ENCODE results near the gene DNAH10. TPM values are rescaled to one million over a fixed set of nuclear protein-coding genes. Genes with fewer than 3 reads are reported as not detected.

The DNAH10 gene
- total RNA-seq, 1 experiment from 2014 or later, result 0.14 TPM

DNA sequence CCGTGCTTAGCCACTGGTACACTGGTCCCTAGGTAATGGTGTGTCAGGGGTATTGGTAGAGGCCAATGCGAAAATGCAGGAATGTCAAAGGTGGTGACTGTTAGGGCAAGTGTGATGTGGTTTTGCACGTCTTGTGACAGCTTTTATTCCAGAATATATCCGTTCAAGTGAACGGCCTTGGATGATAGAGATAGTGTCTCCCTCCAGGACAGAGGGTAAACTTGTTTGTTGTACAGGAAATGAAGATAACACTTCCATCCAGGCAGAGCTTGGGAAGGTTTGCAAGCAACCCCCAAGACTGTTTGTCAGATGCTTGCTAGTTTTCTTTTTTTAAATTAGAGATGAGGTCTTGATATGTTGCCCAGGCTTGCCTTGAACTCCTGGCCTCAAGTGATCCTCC lies 84.2 kb downstream of the DNAH10 start:
- H3K27me3 Mint-ChIP-seq (ENCODE audit: unreplicated experiment), result peaks cover 58% of the 10 kb centered on the region
- no peaks in the 10 kb centered on the region for H3K9me3 Mint-ChIP-seq (ENCODE audit: low read depth, unreplicated experiment)
- intact Hi-C loops (cut with micrococcal nuclease; ENCODE audit: unreplicated experiment), result no loop called here
- H3K36me3 Mint-ChIP-seq (ENCODE audit: insufficient read depth, unreplicated experiment), result no peaks in the 10 kb centered on the region
- H3K4me1 Mint-ChIP-seq (ENCODE audit: low read depth, unreplicated experiment), result no peaks in the 10 kb centered on the region
- no TSS peak for BruUV-seq (replicated peaks)
- DNase-seq, result no peak
- TF ChIP-seq, protein P1, sequence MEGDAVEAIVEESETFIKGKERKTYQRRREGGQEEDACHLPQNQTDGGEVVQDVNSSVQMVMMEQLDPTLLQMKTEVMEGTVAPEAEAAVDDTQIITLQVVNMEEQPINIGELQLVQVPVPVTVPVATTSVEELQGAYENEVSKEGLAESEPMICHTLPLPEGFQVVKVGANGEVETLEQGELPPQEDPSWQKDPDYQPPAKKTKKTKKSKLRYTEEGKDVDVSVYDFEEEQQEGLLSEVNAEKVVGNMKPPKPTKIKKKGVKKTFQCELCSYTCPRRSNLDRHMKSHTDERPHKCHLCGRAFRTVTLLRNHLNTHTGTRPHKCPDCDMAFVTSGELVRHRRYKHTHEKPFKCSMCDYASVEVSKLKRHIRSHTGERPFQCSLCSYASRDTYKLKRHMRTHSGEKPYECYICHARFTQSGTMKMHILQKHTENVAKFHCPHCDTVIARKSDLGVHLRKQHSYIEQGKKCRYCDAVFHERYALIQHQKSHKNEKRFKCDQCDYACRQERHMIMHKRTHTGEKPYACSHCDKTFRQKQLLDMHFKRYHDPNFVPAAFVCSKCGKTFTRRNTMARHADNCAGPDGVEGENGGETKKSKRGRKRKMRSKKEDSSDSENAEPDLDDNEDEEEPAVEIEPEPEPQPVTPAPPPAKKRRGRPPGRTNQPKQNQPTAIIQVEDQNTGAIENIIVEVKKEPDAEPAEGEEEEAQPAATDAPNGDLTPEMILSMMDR (IDR thresholded peaks at IDR 0.05; ENCODE audit: unreplicated experiment), result no peak
- CTCF ChIA-PET, result interaction anchor here (0.7 kb wide), 1 partner anchor 19 kb away, joined by 3 read pairs; no protein-coding TSS in a partner anchor
- no peak overlapping the region for H3K27ac Mint-ChIP-seq (ENCODE audit: unreplicated experiment)
- no peak overlapping the region for H3K4me3 Mint-ChIP-seq (ENCODE audit: low read depth, unreplicated experiment)

DNA sequence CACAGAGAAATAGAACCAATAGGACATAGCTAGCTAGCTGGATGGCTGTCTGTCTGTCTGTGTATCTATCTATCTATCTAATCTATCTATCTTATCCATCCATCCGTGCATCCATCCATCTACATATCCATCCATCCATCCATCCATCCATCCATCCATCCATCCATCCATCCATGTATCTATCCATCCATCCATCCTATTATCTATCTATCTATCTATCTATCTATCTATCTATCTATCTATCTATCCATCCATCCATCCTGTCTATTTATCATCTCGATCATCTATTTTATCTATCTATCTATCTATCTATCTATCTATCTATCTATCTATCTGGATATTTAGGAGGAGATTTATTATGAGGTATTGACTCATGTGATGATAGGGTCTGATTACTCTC lies 84.9 kb downstream of the DNAH10 start:
- intact Hi-C loops (cut with micrococcal nuclease; ENCODE audit: unreplicated experiment), result no loop called here
- no peaks in the 10 kb centered on the region for H3K9me3 Mint-ChIP-seq (ENCODE audit: low read depth, unreplicated experiment)
- no TSS peak for BruUV-seq (replicated peaks)
- H3K27me3 Mint-ChIP-seq (ENCODE audit: unreplicated experiment), result peaks cover 65% of the 10 kb centered on the region
- TF ChIP-seq, protein P1 (IDR thresholded peaks at IDR 0.05; ENCODE audit: unreplicated experiment), result no peak
- DNase-seq, result no peak
- H3K36me3 Mint-ChIP-seq (ENCODE audit: insufficient read depth, unreplicated experiment), result no peaks in the 10 kb centered on the region
- H3K4me3 Mint-ChIP-seq (ENCODE audit: low read depth, unreplicated experiment), result no peak overlapping the region
- H3K27ac Mint-ChIP-seq (ENCODE audit: unreplicated experiment), result no peak overlapping the region
- CTCF ChIA-PET, result interaction anchor here (0.7 kb wide), 1 partner anchor 19 kb away, joined by 3 read pairs; no protein-coding TSS in a partner anchor
- no peaks in the 10 kb centered on the region for H3K4me1 Mint-ChIP-seq (ENCODE audit: low read depth, unreplicated experiment)

DNA sequence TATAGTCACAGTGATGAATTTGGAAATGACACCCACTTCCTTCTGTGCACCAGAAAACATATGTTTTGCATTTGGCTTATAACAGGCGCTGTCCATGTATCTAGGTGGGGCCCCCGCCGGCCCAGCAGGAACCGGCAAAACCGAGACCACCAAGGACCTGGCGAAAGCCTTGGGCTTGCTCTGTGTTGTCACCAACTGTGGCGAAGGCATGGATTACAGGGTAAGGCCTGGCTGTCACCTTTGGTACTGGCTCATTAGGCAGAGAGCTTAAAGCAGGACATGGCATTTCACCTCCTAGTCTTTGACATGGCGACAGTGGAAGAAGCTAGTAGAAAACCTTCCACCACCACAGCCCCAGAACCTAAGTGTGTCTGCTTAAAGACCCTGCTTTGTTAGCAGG lies 85.8 kb downstream of the DNAH10 start:
- Mint-ChIP-seq H3K27ac (ENCODE audit: unreplicated experiment) (no peak overlapping the region), H3K4me1 (ENCODE audit: low read depth, unreplicated experiment) (no peaks in the 10 kb centered on the region), H3K27me3 (ENCODE audit: unreplicated experiment) (peaks cover 73% of the 10 kb centered on the region), H3K4me3 (ENCODE audit: low read depth, unreplicated experiment) (no peak overlapping the region), H3K9me3 (ENCODE audit: low read depth, unreplicated experiment) (no peaks in the 10 kb centered on the region), H3K36me3 (ENCODE audit: insufficient read depth, unreplicated experiment) (no peaks in the 10 kb centered on the region)
- no peak for DNase-seq
- intact Hi-C loops (cut with micrococcal nuclease; ENCODE audit: unreplicated experiment), result no loop called here
- BruUV-seq (replicated peaks), result no TSS peak
- TF ChIP-seq, protein P1 (IDR thresholded peaks at IDR 0.05; ENCODE audit: unreplicated experiment), result no peak
- CTCF ChIA-PET, result interaction anchor here (0.9 kb wide), 1 partner anchor 42 kb away, joined by 7 read pairs; no protein-coding TSS in a partner anchor

DNA sequence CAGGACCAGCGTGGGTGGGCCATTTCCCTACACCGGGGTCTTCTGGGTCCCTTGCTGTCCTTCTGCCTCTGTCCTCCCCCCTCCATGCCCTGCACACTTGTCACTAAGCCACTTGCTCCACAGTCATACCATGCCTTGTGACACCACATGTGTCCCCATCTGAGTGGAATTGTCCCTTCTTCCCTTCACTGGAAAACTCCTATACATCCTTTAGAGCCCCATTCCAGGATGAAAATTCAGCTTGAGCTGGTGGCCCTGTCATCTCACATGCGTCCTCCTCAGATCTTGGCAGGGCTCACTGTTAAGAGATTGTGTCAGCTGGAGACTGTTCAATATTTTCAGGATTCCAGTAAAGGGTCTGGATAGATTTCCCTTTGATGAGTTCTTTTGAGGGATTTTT lies 87.4 kb downstream of the DNAH10 start:
- H3K4me1 Mint-ChIP-seq (ENCODE audit: low read depth, unreplicated experiment), result no peaks in the 10 kb centered on the region

More for the DNA sequence above, 87.4 kb downstream of the DNAH10 start:
- DNase-seq, result no peak
- Mint-ChIP-seq H3K36me3 (ENCODE audit: insufficient read depth, unreplicated experiment) (no peaks in the 10 kb centered on the region), H3K9me3 (ENCODE audit: low read depth, unreplicated experiment) (no peaks in the 10 kb centered on the region), H3K27me3 (ENCODE audit: unreplicated experiment) (peaks cover 74% of the 10 kb centered on the region), H3K27ac (ENCODE audit: unreplicated experiment) (no peak overlapping the region), H3K4me3 (ENCODE audit: low read depth, unreplicated experiment) (no peak overlapping the region)
- CTCF ChIA-PET, result no interaction called here
- TF ChIP-seq, protein P1 (IDR thresholded peaks at IDR 0.05; ENCODE audit: unreplicated experiment), result no peak
- intact Hi-C loops (cut with micrococcal nuclease; ENCODE audit: unreplicated experiment), result no loop called here
- no TSS peak for BruUV-seq (replicated peaks)

Measured in Calu3 (cell line).